ENCODE data around the gene SGTA.

The SGTA gene

DNA sequence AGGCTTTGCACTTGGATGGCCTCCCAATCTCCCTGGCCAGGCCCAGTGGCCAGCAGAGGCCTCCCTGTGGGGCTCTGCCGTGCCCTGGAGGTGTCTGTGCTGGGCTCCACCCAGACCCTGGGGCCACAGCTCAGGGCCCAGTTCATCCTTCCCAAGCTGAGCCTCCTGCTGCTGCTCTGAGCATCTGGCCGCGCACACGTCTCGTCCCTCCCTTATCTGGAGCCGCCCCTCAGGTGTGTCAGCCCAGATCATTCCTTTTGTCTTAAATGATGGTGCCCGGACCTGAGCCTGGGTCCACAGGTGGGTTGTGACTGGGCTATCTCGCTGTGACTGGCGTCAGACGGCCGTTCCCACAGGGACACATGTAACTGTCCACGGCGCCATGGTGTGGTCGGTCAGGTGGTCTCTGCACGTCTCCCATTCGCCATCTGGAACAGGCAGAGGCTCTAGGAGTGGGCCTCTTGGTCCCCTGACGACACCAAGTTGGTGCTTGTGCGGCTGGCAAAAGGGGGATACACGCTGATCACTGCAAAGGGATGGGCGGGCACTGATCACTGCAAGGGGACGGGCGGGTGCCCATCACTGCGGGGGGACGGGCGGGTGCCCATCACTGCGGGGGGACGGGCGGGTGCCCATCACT, 22.3 kb upstream of the SGTA start:
- in situ Hi-C loops (cut with HindIII; ENCODE audit: low sequenced_read_pairs), result no loop called here
- no peak for DNase-seq (ENCODE audit: low read depth)
- no peak overlapping the region for H3K4me3 ChIP-seq (ENCODE audit: low read depth, low read length)
- TF ChIP-seq, protein P1, sequence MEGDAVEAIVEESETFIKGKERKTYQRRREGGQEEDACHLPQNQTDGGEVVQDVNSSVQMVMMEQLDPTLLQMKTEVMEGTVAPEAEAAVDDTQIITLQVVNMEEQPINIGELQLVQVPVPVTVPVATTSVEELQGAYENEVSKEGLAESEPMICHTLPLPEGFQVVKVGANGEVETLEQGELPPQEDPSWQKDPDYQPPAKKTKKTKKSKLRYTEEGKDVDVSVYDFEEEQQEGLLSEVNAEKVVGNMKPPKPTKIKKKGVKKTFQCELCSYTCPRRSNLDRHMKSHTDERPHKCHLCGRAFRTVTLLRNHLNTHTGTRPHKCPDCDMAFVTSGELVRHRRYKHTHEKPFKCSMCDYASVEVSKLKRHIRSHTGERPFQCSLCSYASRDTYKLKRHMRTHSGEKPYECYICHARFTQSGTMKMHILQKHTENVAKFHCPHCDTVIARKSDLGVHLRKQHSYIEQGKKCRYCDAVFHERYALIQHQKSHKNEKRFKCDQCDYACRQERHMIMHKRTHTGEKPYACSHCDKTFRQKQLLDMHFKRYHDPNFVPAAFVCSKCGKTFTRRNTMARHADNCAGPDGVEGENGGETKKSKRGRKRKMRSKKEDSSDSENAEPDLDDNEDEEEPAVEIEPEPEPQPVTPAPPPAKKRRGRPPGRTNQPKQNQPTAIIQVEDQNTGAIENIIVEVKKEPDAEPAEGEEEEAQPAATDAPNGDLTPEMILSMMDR (IDR thresholded peaks at IDR 0.05; ENCODE audit: low read depth, low read length, missing control alignments), result no peak

DNA sequence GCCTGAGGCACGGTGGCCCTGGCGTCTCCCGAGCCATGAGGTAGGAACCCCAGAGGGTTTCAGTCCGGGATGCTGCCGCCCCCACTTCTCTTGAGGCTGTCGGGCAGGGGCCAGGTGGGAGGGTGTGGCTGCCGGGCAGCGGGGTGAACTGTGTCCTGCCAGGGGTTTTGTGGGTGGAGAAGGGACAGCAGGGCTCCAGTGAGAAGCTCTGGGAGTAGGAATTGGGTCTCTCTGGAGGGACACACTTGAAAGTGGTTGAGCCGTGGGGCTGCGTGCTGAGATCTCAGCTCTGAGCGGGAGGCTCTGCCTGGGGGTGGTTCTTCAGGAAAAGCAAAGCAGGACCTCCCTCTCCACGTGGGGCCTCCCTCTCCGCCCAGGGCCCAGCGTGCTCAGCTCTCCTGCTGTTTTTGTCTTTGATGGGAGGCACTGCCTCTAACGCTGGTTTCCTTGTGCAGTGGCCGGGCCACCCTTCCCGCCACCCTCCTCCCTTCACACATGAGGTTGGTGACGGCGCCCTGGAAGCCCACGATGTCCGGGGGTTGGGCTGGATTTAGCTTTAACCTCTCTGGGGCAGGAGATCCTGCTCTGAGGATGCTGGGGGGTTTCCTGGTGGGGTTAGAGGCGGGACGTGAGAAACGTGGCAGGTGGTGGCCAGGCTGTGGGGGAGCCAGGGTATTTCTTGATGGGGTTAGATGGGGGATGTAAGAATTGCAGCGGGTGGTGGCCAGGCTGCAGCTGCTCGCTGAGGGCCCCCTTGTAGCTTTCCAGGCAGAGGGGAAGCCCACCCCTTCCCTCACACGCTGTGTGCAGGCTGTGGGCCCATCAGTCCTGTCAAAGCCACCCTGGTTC, 21.3 kb upstream of the SGTA start:
- no peak for DNase-seq (ENCODE audit: low read depth)
- in situ Hi-C loops (cut with HindIII; ENCODE audit: low sequenced_read_pairs), result no loop called here
- no peak overlapping the region for H3K4me3 ChIP-seq (ENCODE audit: low read depth, low read length)
- TF ChIP-seq, protein P1 (IDR thresholded peaks at IDR 0.05; ENCODE audit: low read depth, low read length, missing control alignments), result no peak

DNA sequence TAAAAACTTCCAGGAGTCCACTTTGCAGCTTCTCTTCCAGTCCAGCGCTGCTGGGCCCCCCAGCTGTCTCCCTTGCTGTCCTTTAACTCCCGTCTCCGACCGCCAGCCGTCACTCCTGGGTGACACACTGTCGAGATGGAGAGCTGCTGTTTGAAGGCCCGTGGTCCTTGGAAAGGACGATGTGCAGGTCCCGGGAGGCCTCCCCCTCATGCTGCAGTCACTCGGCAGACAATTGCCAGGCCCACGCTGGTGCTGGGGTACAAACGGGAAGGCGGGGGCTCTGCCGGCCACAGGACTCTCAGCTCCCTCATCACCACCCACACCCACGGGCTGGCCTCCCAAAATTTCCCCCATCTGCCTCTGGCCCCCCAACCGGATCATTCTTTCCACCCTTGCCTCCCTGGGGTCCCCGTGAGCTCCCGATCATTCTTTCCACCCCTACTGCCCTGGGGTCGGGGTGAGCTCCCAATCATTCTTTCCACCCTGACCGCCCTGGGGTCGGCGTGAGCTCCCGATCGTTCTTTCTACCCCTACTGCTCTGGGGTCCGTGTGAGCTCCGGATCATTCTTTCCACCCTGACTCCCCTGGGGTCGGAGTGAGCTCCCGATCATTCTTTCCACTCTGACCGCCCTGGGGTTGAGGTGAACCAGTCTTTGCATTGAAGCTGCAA, 20.5 kb upstream of the SGTA start:
- H3K4me3 ChIP-seq (ENCODE audit: low read depth, low read length), result no peak overlapping the region
- no peak for DNase-seq (ENCODE audit: low read depth)
- in situ Hi-C loops (cut with HindIII; ENCODE audit: low sequenced_read_pairs), result no loop called here
- TF ChIP-seq, protein P1 (IDR thresholded peaks at IDR 0.05; ENCODE audit: low read depth, low read length, missing control alignments), result no peak

DNA sequence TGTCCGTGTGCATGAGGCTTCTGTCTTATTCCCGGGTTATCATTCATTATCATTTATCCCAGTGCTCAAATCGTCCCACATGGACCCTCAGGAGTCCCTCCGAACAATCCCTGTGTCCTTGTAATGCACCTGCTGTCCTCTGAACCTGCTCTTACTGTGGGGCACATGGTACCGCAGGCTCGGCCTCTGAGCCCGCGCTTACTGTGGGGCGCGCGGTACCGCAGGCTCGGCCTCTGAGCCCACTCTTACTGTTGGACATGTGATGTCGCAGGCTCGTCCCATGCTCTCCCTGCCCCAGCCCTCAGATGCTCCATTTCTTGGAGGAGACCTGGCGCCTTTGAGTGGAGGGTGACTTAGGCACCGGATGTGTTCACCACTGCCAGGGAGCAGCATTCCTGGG, 19.8 kb upstream of the SGTA start:
- in situ Hi-C loops (cut with HindIII; ENCODE audit: low sequenced_read_pairs), result no loop called here
- TF ChIP-seq, protein P1 (IDR thresholded peaks at IDR 0.05; ENCODE audit: low read depth, low read length, missing control alignments), result no peak
- no peak for DNase-seq (ENCODE audit: low read depth)
- no peak overlapping the region for H3K4me3 ChIP-seq (ENCODE audit: low read depth, low read length)

DNA sequence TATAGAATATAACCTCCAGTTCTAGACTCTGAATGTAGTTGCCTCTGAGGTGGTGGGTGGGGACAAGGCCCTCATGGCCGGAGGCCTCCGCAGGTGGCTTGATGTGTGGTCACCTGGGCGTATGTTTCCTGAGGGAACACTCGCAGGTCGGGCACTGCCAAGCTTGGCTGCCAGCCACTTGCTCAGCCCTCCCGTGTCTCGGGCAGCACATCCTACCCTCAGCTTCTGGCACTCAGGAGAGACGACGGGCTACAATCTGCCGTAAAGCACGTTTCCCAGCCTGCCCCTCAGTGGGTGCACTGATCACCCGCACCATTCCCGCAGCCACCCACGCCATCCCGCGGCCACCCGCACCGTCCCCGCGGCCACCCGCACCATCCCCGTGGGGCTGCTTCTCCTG, 17.4 kb upstream of the SGTA start:
- in situ Hi-C loops (cut with HindIII; ENCODE audit: low sequenced_read_pairs), result no loop called here
- DNase-seq (ENCODE audit: low read depth), result no peak
- no peak overlapping the region for H3K4me3 ChIP-seq (ENCODE audit: low read depth, low read length)
- TF ChIP-seq, protein P1 (IDR thresholded peaks at IDR 0.05; ENCODE audit: low read depth, low read length, missing control alignments), result no peak

DNA sequence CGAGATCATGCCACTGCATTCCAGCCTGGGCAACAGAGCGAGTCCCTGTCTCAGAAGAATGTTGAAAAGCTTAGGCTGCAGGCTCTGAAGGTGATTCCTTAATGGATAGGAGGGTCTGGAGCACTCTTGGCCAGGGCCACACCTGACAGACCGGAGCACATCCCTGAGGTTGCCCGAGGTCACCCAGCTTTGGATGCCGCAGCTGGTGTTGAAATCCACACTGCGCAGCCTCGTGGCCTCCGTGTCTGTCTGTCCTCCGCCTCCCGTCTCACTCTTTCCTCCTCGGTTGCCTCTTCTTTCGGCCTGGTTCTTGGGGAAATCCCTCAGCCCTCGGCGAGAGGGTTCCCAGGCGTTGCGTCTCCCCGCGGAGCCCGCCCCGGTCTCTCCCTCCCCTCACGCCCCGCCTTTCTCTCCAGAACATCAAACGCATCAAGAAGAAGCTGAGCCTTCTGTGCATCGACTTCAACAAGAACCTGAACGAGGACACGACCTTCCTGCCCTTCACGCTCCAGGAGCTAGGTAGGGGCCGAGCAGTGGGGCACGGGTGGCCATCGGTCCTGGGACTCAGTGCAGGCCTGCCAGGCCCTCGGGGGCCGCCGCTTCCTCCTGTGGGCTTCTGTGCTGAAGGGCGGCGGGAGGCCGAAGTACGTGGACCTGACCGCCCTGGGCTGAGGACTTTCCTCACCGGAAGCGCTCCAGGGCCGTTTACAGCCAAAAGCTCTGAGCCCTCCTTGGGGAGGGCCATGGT, 16.4 kb upstream of the SGTA start:
- TF ChIP-seq, protein P1 (IDR thresholded peaks at IDR 0.05; ENCODE audit: low read depth, low read length, missing control alignments), result no peak
- no peak overlapping the region for H3K4me3 ChIP-seq (ENCODE audit: low read depth, low read length)
- no peak for DNase-seq (ENCODE audit: low read depth)
- in situ Hi-C loops (cut with HindIII; ENCODE audit: low sequenced_read_pairs), result no loop called here
